ENCODE measurements around the gene CYFIP1. TPM values are rescaled to one million over a fixed set of nuclear protein-coding genes. Genes with fewer than 3 reads are reported as not detected.

Gene CYFIP1
- total and polyA plus RNA-seq, 4 experiments from 2014 or later: 10.8 to 21.5 (median 16.5) TPM

- Mint-ChIP-seq H3K36me3 (peaks cover 0 to 9% of the 10 kb centered on the region in 2 donors), H3K4me1 (peaks cover 0 to 4% (median 0%) of the 10 kb centered on the region in 4 donors), H3K4me3 (no peak overlapping the region), H3K27ac (no peak overlapping the region), H3K27me3 (no peaks in the 10 kb centered on the region), H3K9me3 (peaks cover 0 to 3% (median 0%) of the 10 kb centered on the region in 8 donors)
- H3K27ac ChIP-seq (ENCODE audit: low read depth, low read length): no peak overlapping the region
- no peaks in the 10 kb centered on the region for H3K27me3 ChIP-seq (ENCODE audit: insufficient read depth, low read length)
- H3K36me3 ChIP-seq (ENCODE audit: insufficient read depth, low read length): no peaks in the 10 kb centered on the region
- H3K9me3 ChIP-seq (ENCODE audit: control insufficient read depth in 1 of 2, low read length in 2 of 2): no peaks in the 10 kb centered on the region
- ChIA-PET POLR2A (ENCODE audit: partially characterized antibody) (no interaction called here), CTCF (ENCODE audit: partially characterized antibody) (no interaction called here)
- intact Hi-C loops (cut with micrococcal nuclease): no loop called here
- no peaks in the 10 kb centered on the region for H3K4me1 ChIP-seq (ENCODE audit: insufficient read depth, low read length)
- H3K4me3 ChIP-seq (ENCODE audit: low read length in 2 of 2): no peak overlapping the region
- no peak for DNase-seq
Observed at GRCh38 chr15:22967084-22967770, 12.9 kb downstream of the CYFIP1 start.

- peaks cover 0 to 4% (median 2%) of the 10 kb centered on the region in 4 donors for H3K4me1 Mint-ChIP-seq
- no peaks in the 10 kb centered on the region for H3K27me3 ChIP-seq (ENCODE audit: insufficient read depth, low read length)
- peaks cover 0 to 9% of the 10 kb centered on the region in 2 donors for H3K36me3 Mint-ChIP-seq
- no peaks in the 10 kb centered on the region for H3K27me3 Mint-ChIP-seq
- intact Hi-C loops (cut with micrococcal nuclease): no loop called here
- POLR2A ChIA-PET (ENCODE audit: partially characterized antibody): no interaction called here
- no peaks in the 10 kb centered on the region for H3K36me3 ChIP-seq (ENCODE audit: insufficient read depth, low read length)
- DNase-seq: no peak
- peaks cover 0 to 3% (median 0%) of the 10 kb centered on the region in 8 donors for H3K9me3 Mint-ChIP-seq
- H3K4me3 Mint-ChIP-seq: no peak overlapping the region
- CTCF ChIA-PET (ENCODE audit: partially characterized antibody): no interaction called here
- H3K9me3 ChIP-seq (ENCODE audit: control insufficient read depth in 1 of 2, low read length in 2 of 2): no peaks in the 10 kb centered on the region
- no peak overlapping the region for H3K27ac ChIP-seq (ENCODE audit: low read depth, low read length)
- H3K27ac Mint-ChIP-seq: no peak overlapping the region
- H3K4me3 ChIP-seq (ENCODE audit: low read length in 2 of 2): no peak overlapping the region
- no peaks in the 10 kb centered on the region for H3K4me1 ChIP-seq (ENCODE audit: insufficient read depth, low read length)
Observed at GRCh38 chr15:22966321-22967083, 13.7 kb downstream of the CYFIP1 start.

GRCh38 chr15:22963641-22964040, 16.5 kb downstream of the CYFIP1 start:
- Histone ChIP-seq H3K4me1 (ENCODE audit: insufficient read depth, low read length) (no peaks in the 10 kb centered on the region), H3K4me3 (ENCODE audit: low read length in 2 of 2) (no peak overlapping the region), H3K27me3 (ENCODE audit: insufficient read depth, low read length) (no peaks in the 10 kb centered on the region), H3K27ac (ENCODE audit: low read depth, low read length) (no peak overlapping the region), H3K36me3 (ENCODE audit: insufficient read depth, low read length) (no peaks in the 10 kb centered on the region), H3K9me3 (ENCODE audit: control insufficient read depth in 1 of 2, low read length in 2 of 2) (no peaks in the 10 kb centered on the region)
- DNase-seq: no peak
- POLR2A ChIA-PET (ENCODE audit: partially characterized antibody): no interaction called here
- Mint-ChIP-seq H3K27me3 (no peaks in the 10 kb centered on the region), H3K9me3 (peaks cover 0 to 2% (median 0%) of the 10 kb centered on the region in 8 donors), H3K36me3 (peaks cover 0 to 9% of the 10 kb centered on the region in 2 donors), H3K4me3 (no peak overlapping the region), H3K4me1 (peaks cover 0 to 10% (median 5%) of the 10 kb centered on the region in 4 donors), H3K27ac (no peak overlapping the region)
- intact Hi-C loops (cut with micrococcal nuclease): no loop called here
- CTCF ChIA-PET (ENCODE audit: partially characterized antibody): no interaction called here

GRCh38 chr15:22962611-22963010, 17.6 kb downstream of the CYFIP1 start:
- intact Hi-C loops (cut with micrococcal nuclease): no loop called here
- Histone ChIP-seq H3K4me3 (ENCODE audit: low read length in 2 of 2) (no peak overlapping the region), H3K27me3 (ENCODE audit: insufficient read depth, low read length) (no peaks in the 10 kb centered on the region), H3K27ac (ENCODE audit: low read depth, low read length) (no peak overlapping the region), H3K9me3 (ENCODE audit: control insufficient read depth in 1 of 2, low read length in 2 of 2) (no peaks in the 10 kb centered on the region), H3K36me3 (ENCODE audit: insufficient read depth, low read length) (no peaks in the 10 kb centered on the region), H3K4me1 (ENCODE audit: insufficient read depth, low read length) (no peaks in the 10 kb centered on the region)
- CTCF ChIA-PET (ENCODE audit: partially characterized antibody): no interaction called here
- H3K27me3 Mint-ChIP-seq: no peaks in the 10 kb centered on the region
- DNase-seq: no peak
- H3K36me3 Mint-ChIP-seq: peaks cover 0 to 5% of the 10 kb centered on the region in 2 donors
- no peak overlapping the region for H3K4me3 Mint-ChIP-seq
- H3K9me3 Mint-ChIP-seq: peaks cover 0 to 2% (median 0%) of the 10 kb centered on the region in 8 donors
- POLR2A ChIA-PET (ENCODE audit: partially characterized antibody): no interaction called here
- no peak overlapping the region for H3K27ac Mint-ChIP-seq
- peaks cover 0 to 10% (median 7%) of the 10 kb centered on the region in 4 donors for H3K4me1 Mint-ChIP-seq

- H3K4me1 Mint-ChIP-seq: peaks cover 0 to 10% (median 7%) of the 10 kb centered on the region in 4 donors
- no peaks in the 10 kb centered on the region for H3K4me1 ChIP-seq (ENCODE audit: insufficient read depth, low read length)
- no peaks in the 10 kb centered on the region for H3K36me3 ChIP-seq (ENCODE audit: insufficient read depth, low read length)
- CTCF ChIA-PET (ENCODE audit: partially characterized antibody): no interaction called here
- POLR2A ChIA-PET (ENCODE audit: partially characterized antibody): no interaction called here
- H3K9me3 Mint-ChIP-seq: peaks cover 0 to 2% (median 0%) of the 10 kb centered on the region in 8 donors
- H3K27ac Mint-ChIP-seq: no peak overlapping the region
- no peaks in the 10 kb centered on the region for H3K27me3 Mint-ChIP-seq
- no peak overlapping the region for H3K27ac ChIP-seq (ENCODE audit: low read depth, low read length)
- H3K4me3 Mint-ChIP-seq: no peak overlapping the region
- H3K9me3 ChIP-seq (ENCODE audit: control insufficient read depth in 1 of 2, low read length in 2 of 2): no peaks in the 10 kb centered on the region
- intact Hi-C loops (cut with micrococcal nuclease): no loop called here
- DNase-seq: no peak
- H3K36me3 Mint-ChIP-seq: peaks cover 0 to 5% of the 10 kb centered on the region in 2 donors
- H3K4me3 ChIP-seq (ENCODE audit: low read length in 2 of 2): no peak overlapping the region
- H3K27me3 ChIP-seq (ENCODE audit: insufficient read depth, low read length): no peaks in the 10 kb centered on the region
Observed at GRCh38 chr15:22961762-22962161, 18.4 kb downstream of the CYFIP1 start.

- Mint-ChIP-seq H3K9me3 (peaks cover 0 to 2% (median 0%) of the 10 kb centered on the region in 8 donors), H3K27me3 (no peaks in the 10 kb centered on the region), H3K36me3 (peaks cover 0 to 5% of the 10 kb centered on the region in 2 donors), H3K4me1 (peaks cover 0 to 10% (median 7%) of the 10 kb centered on the region in 4 donors), H3K4me3 (no peak overlapping the region), H3K27ac (no peak overlapping the region)
- H3K9me3 ChIP-seq (ENCODE audit: control insufficient read depth in 1 of 2, low read length in 2 of 2): no peaks in the 10 kb centered on the region
- H3K36me3 ChIP-seq (ENCODE audit: insufficient read depth, low read length): no peaks in the 10 kb centered on the region
- no peak overlapping the region for H3K4me3 ChIP-seq (ENCODE audit: low read length in 2 of 2)
- intact Hi-C loops (cut with micrococcal nuclease): no loop called here
- H3K4me1 ChIP-seq (ENCODE audit: insufficient read depth, low read length): no peaks in the 10 kb centered on the region
- no peaks in the 10 kb centered on the region for H3K27me3 ChIP-seq (ENCODE audit: insufficient read depth, low read length)
- DNase-seq: no peak
- CTCF ChIA-PET (ENCODE audit: partially characterized antibody): no interaction called here
- POLR2A ChIA-PET (ENCODE audit: partially characterized antibody): no interaction called here
- H3K27ac ChIP-seq (ENCODE audit: low read depth, low read length): no peak overlapping the region
Observed at GRCh38 chr15:22960556-22960955, 19.6 kb downstream of the CYFIP1 start.

GRCh38 chr15:22960126-22960525, 20.0 kb downstream of the CYFIP1 start:
- Mint-ChIP-seq H3K36me3 (peaks cover 0 to 5% of the 10 kb centered on the region in 2 donors), H3K27me3 (no peaks in the 10 kb centered on the region), H3K4me1 (peaks cover 0 to 10% (median 7%) of the 10 kb centered on the region in 4 donors), H3K27ac (no peak overlapping the region), H3K9me3 (peaks cover 0 to 2% (median 0%) of the 10 kb centered on the region in 8 donors), H3K4me3 (no peak overlapping the region)
- ChIA-PET POLR2A (ENCODE audit: partially characterized antibody) (no interaction called here), CTCF (ENCODE audit: partially characterized antibody) (no interaction called here)
- DNase-seq: no peak
- intact Hi-C loops (cut with micrococcal nuclease): no loop called here
- no peaks in the 10 kb centered on the region for H3K9me3 ChIP-seq (ENCODE audit: control insufficient read depth in 1 of 2, low read length in 2 of 2)
- H3K4me1 ChIP-seq (ENCODE audit: insufficient read depth, low read length): no peaks in the 10 kb centered on the region
- no peaks in the 10 kb centered on the region for H3K36me3 ChIP-seq (ENCODE audit: insufficient read depth, low read length)
- H3K27ac ChIP-seq (ENCODE audit: low read depth, low read length): no peak overlapping the region
- no peak overlapping the region for H3K4me3 ChIP-seq (ENCODE audit: low read length in 2 of 2)
- no peaks in the 10 kb centered on the region for H3K27me3 ChIP-seq (ENCODE audit: insufficient read depth, low read length)

Data from CD4-positive, alpha-beta memory T cell (primary cell).